B cell (primary cell): ENCODE data around the gene CST1. TPM values are rescaled to one million over a fixed set of nuclear protein-coding genes. Genes with fewer than 3 reads are reported as not detected.
"Not testable (repeated sequence)": the region's sequence is repeated elsewhere in the genome, so short reads cannot be mapped to it uniquely, and the experiment has no call there.

Experiments
- ATAC-seq: fragments of 200-7000 bp; cut with Tn5 transposase; one replicate; pipeline ENCODE4 v1.10.0; 2021; ENCODE audit warnings: low read depth, mild to moderate bottlenecking, moderate number of reproducible peaks, moderate library complexity
- CTCF ChIA-PET: fragments of 350-600 bp; sonication (Branson Sonifier 250); formaldehyde crosslinking; loops from one replicate; lab custom pipeline; 2021; ENCODE audit warnings: antibody characterized with exemption, inconsistent platforms; lab: Charles Lee
- POLR2A ChIA-PET: fragments of 350-600 bp; sonication (Branson Sonifier 250); formaldehyde crosslinking; loops from one replicate; lab custom pipeline; 2021; ENCODE audit warnings: antibody characterized with exemption; lab: Charles Lee
- DNase-seq: peaks from one replicate; pipeline ENCODE4 v3.0.0; 2013
- H2AFZ ChIP-seq: 2 replicates; pipeline ENCODE4 v1.6.1; 2012; ENCODE audit warnings: mild to moderate bottlenecking, low read depth, low read length; ENCODE audit not compliant: insufficient read depth, poor library complexity, severe bottlenecking
- H3K27ac ChIP-seq, 2 donors: 1 replicate in 1 of 2; 2 replicates in 1 of 2; pipeline ENCODE4 v1.5.1; 2012 to 2013; ENCODE audit warnings: low read length in 2 of 2, mild to moderate bottlenecking in 2 of 2, moderate library complexity in 1 of 2
- H3K27me3 ChIP-seq, 4 experiments: fragments of 200-600 bp in 1 of 4; sonication (generic) in 1 of 4; replicated peaks in 1 of 4; 1 replicate in 2 of 4; 2 replicates in 2 of 4; pipeline versions ENCODE4 v1.6.1 to v1.7.0; 2013 to 2016; ENCODE audit warnings: low read length in 3 of 4, mild to moderate bottlenecking in 2 of 4, mixed read lengths in 1 of 4, moderate library complexity in 1 of 4; ENCODE audit not compliant: insufficient read depth in 4 of 4, control insufficient read depth in 3 of 4; ENCODE audit errors: control extremely low read depth in 1 of 4
- H3K36me3 ChIP-seq, 2 experiments: replicated peaks in 1 of 2; 1 replicate in 1 of 2; 2 replicates in 1 of 2; pipeline versions ENCODE4 v1.6.1 to v1.7.1; 2013; ENCODE audit warnings: low read length in 1 of 2; ENCODE audit not compliant: insufficient read depth in 2 of 2, control insufficient read depth in 1 of 2; ENCODE audit errors: control extremely low read depth in 1 of 2, extremely low read depth in 1 of 2
- H3K4me1 ChIP-seq, 2 donors: fragments of 200-600 bp in 1 of 2; sonication (generic) in 1 of 2; 1 replicate in 1 of 2; 2 replicates in 1 of 2; pipeline versions ENCODE4 v1.5.1 to v1.6.1; 2013 to 2017; ENCODE audit warnings: low read length in 2 of 2; ENCODE audit not compliant: control insufficient read depth in 2 of 2, insufficient read depth in 2 of 2
- H3K4me2 ChIP-seq: replicated peaks from 2 replicates; pipeline ENCODE3; 2012; ENCODE audit warnings: mild to moderate bottlenecking, low read depth, low read length; ENCODE audit not compliant: poor library complexity, severe bottlenecking
- H3K4me3 ChIP-seq, 5 experiments: fragments of 200-600 bp in 1 of 5; sonication (generic) in 1 of 5; 1 replicate in 3 of 5; 2 replicates in 2 of 5; pipeline versions ENCODE4 v1.5.1 to v1.7.0; 2011 to 2016; ENCODE audit warnings: low read length in 4 of 5, mild to moderate bottlenecking in 4 of 5, low read depth in 2 of 5, control low read depth in 1 of 5, moderate library complexity in 1 of 5; ENCODE audit not compliant: insufficient read depth in 1 of 5; ENCODE audit errors: control extremely low read depth in 1 of 5, extremely low read depth in 1 of 5
- H3K79me2 ChIP-seq: fragments of 200-600 bp; sonication (generic); one replicate; pipeline ENCODE4 v1.6.0; 2016; ENCODE audit warnings: low read length; ENCODE audit not compliant: control insufficient read depth, insufficient read depth
- H3K9ac ChIP-seq: fragments of 200-600 bp; sonication (generic); 2 replicates; pipeline ENCODE4 v1.6.1; 2017; ENCODE audit warnings: mild to moderate bottlenecking, low read length, moderate library complexity
- H3K9me3 ChIP-seq, 3 donors: one replicate each; pipeline versions ENCODE4 v1.6.1 to v1.7.1; 2013; ENCODE audit warnings: low read length in 2 of 3; ENCODE audit not compliant: control insufficient read depth in 2 of 3, insufficient read depth in 1 of 3; ENCODE audit errors: control extremely low read depth in 1 of 3
- H4K20me1 ChIP-seq: 2 replicates; pipeline ENCODE4 v1.6.0; 2012; ENCODE audit warnings: mild to moderate bottlenecking, low read length; ENCODE audit not compliant: insufficient read depth, control insufficient read depth, poor library complexity, severe bottlenecking
- H3K27ac Mint-ChIP-seq: one replicate; pipeline ENCODE4 v1.8.0; 2021; ENCODE audit warnings: mixed read lengths
- H3K27me3 Mint-ChIP-seq: one replicate; pipeline ENCODE4 v1.8.0; 2021; ENCODE audit warnings: mixed read lengths
- H3K4me1 Mint-ChIP-seq: one replicate; pipeline ENCODE4 v1.8.0; 2021; ENCODE audit warnings: mixed read lengths
- H3K4me3 Mint-ChIP-seq: one replicate; pipeline ENCODE4 v1.8.0; 2021; ENCODE audit warnings: mixed read lengths
- H3K9me3 Mint-ChIP-seq: one replicate; pipeline ENCODE4 v1.8.0; 2022; ENCODE audit warnings: mixed read lengths; ENCODE audit not compliant: insufficient read depth
- CTCF ChIP-seq: fragments of 200-600 bp; IDR thresholded peaks from one replicate; pipeline ENCODE4 v1.8.0; 2022; ENCODE audit warnings: antibody characterized with exemption, mild to moderate bottlenecking
- EZH2 ChIP-seq: IDR thresholded peaks from 2 replicates; pipeline ENCODE4 v1.6.1; 2012; ENCODE audit warnings: borderline replicate concordance, low read depth, mild to moderate bottlenecking, moderate library complexity, low read length; ENCODE audit not compliant: insufficient read depth, poor library complexity, severe bottlenecking
- WGBS: methylation state at CpG from one replicate; pipeline ENCODE4 v1.1.5; 2013; ENCODE audit warnings: missing lambda C conversion rate; ENCODE audit not compliant: insufficient coverage; 5-methylcytosine and 5-hydroxymethylcytosine counted together
- intact Hi-C: fragments of 100-400 bp; cut with micrococcal nuclease; formaldehyde crosslinking; loops from one replicate; pipeline ENCODE4 v1.10.0; 2022
- polyA plus RNA-seq: library from polyadenylated mRNA; depleted of rRNA; stranded (reverse); fragments of >200 nt; gene quantifications from 2 replicates; pipeline ENCODE4 v1.2.3, GENCODE V29; 2012
- total RNA-seq, 2 donors: library from RNA; stranded (reverse); fragments of 120-200 nt in 1 of 2; gene quantifications; 1 replicate in 1 of 2; 2 replicates in 1 of 2; pipeline versions ENCODE4 v1.2.3 to v1.2.4, GENCODE V29; 2013 to 2022

The CST1 gene
- total and polyA plus RNA-seq, 2 donors (not counting 1 experiment from before 2014, with no cell fraction given): not detected

DNA sequence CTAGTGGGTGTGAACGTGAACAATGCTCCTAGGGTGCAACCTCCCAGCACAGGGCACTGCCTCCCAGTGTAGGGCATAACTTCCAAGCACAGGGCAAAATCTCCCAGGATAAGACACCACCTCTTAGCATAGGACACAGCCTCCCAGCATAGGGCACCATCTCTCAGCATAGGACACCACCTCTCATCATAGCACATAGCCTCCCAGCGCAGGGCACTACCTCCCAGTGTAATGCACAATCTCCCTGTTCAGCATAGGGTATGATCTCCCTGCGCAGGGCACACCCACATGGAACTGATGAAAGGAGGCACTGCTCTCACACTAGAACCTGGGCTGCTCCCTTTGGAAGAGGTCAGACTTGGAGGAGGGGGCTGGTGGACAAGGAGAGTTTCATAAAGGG is 21.3 kb upstream of the CST1 start:
- no peak for DNase-seq
- Histone ChIP-seq H3K4me3 (no peak overlapping the region), H3K79me2 (no peaks in the 10 kb centered on the region), H3K9ac (no peak overlapping the region), H3K36me3 (no peaks in the 10 kb centered on the region), H3K4me2 (no peak overlapping the region), H4K20me1 (no peaks in the 10 kb centered on the region), H2AFZ (no peak overlapping the region), H3K4me1 (no peaks in the 10 kb centered on the region), H3K27ac (no peak overlapping the region), H3K9me3 (peaks cover 0 to 5% (median 0%) of the 10 kb centered on the region in 3 donors), H3K27me3 (no peaks in the 10 kb centered on the region)
- ChIA-PET POLR2A (no interaction called here), CTCF (no interaction called here)
- 93% methylated on average over 2 of the region's 3 CpGs for WGBS
- H3K27ac Mint-ChIP-seq: no peak overlapping the region
- peaks cover 3% of the 10 kb centered on the region for H3K27me3 Mint-ChIP-seq
- TF ChIP-seq CTCF (no peak), EZH2 (no peak)
- H3K4me1 Mint-ChIP-seq: no peaks in the 10 kb centered on the region
- no peaks in the 10 kb centered on the region for H3K9me3 Mint-ChIP-seq
- no peak overlapping the region for H3K4me3 Mint-ChIP-seq
- intact Hi-C loops: no loop called here
- ATAC-seq: no peak

DNA sequence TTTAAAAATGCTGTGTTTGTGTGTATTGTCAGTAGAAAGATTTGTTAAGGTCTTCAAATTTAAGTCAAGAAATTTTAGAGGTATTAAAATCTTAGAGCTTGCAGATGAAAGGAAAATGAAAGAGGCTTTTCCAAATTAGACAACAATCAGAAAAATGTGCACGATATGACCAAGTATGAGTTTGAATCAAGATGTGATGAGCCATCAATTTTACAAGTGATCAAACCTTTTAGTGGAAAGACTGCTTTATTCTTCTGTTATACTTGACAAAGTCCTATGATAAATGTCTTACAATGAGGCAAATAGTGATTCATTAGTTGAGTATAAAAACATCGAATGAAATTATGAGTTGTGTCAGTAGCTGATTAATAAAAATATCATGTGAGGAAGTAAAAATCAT is 19.6 kb upstream of the CST1 start:
- Histone ChIP-seq H3K79me2 (no peaks in the 10 kb centered on the region), H3K4me2 (no peak overlapping the region), H4K20me1 (no peaks in the 10 kb centered on the region), H3K36me3 (no peaks in the 10 kb centered on the region), H2AFZ (no peak overlapping the region), H3K27me3 (no peaks in the 10 kb centered on the region), H3K27ac (no peak overlapping the region), H3K9me3 (peaks cover 0 to 5% (median 0%) of the 10 kb centered on the region in 3 donors), H3K4me3 (no peak overlapping the region), H3K4me1 (no peaks in the 10 kb centered on the region), H3K9ac (no peak overlapping the region)
- Mint-ChIP-seq H3K27ac (no peak overlapping the region), H3K9me3 (no peaks in the 10 kb centered on the region), H3K4me1 (no peaks in the 10 kb centered on the region), H3K27me3 (peaks cover 3% of the 10 kb centered on the region), H3K4me3 (no peak overlapping the region)
- no peak for DNase-seq
- ATAC-seq: no peak
- ChIA-PET POLR2A (no interaction called here), CTCF (interaction anchor here (0.6 to 1.3 kb wide), 2 partner anchors 9 to 1837 kb away, joined by 3 read pairs; no protein-coding TSS in a partner anchor)
- intact Hi-C loops: no loop called here
- WGBS: 80% methylated on average over 1 of the region's 2 CpGs
- no peak for TF ChIP-seq EZH2
- TF ChIP-seq CTCF: no peak

DNA sequence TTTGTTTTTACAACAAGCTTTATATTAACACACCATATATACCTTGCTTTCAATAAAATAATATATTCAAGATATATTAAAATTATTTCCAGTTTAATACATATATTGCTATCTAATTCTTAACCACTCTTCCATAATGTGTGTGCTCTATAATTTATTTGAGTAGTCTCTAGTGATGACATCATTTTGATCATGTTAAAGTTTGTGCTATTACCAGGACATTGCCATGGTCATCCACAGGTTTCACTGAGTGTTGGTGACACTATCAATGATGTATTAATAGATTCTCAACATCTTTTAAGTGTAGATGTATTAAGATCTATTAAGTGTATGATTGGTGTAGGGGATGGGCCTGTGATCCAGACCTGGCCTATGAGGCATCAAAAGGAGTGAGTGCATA is 17.8 kb upstream of the CST1 start:
- H3K9me3 Mint-ChIP-seq, H3K4me1 Mint-ChIP-seq, H3K9ac ChIP-seq, H3K27me3 Mint-ChIP-seq, H4K20me1 ChIP-seq, H3K4me3 ChIP-seq, H2AFZ ChIP-seq, POLR2A ChIA-PET, H3K36me3 ChIP-seq, H3K4me1 ChIP-seq, H3K79me2 ChIP-seq, H3K4me3 Mint-ChIP-seq, DNase-seq, H3K27ac ChIP-seq, intact Hi-C loops, H3K27ac Mint-ChIP-seq, ATAC-seq, H3K4me2 ChIP-seq, H3K27me3 ChIP-seq, CTCF ChIA-PET, H3K9me3 ChIP-seq: not testable (repeated sequence)
